B cell (primary cell): ENCODE measurements around the gene NCOA4. TPM values are rescaled to one million over a fixed set of nuclear protein-coding genes. Genes with fewer than 3 reads are reported as not detected.
"Not testable (repeated sequence)": the region's sequence is repeated elsewhere in the genome, so short reads cannot be mapped to it uniquely, and the experiment has no call there.

Experiments
- ATAC-seq: fragments of 200-7000 bp; cut with Tn5 transposase; one replicate; pipeline ENCODE4 v1.10.0; 2021; ENCODE audit warnings: low read depth, mild to moderate bottlenecking, moderate number of reproducible peaks, moderate library complexity
- CTCF ChIA-PET: fragments of 350-600 bp; sonication (Branson Sonifier 250); formaldehyde crosslinking; loops from one replicate; lab custom pipeline; 2021; ENCODE audit warnings: antibody characterized with exemption, inconsistent platforms; lab: Charles Lee
- POLR2A ChIA-PET: fragments of 350-600 bp; sonication (Branson Sonifier 250); formaldehyde crosslinking; loops from one replicate; lab custom pipeline; 2021; ENCODE audit warnings: antibody characterized with exemption; lab: Charles Lee
- DNase-seq: peaks from one replicate; pipeline ENCODE4 v3.0.0; 2013
- H2AFZ ChIP-seq: 2 replicates; pipeline ENCODE4 v1.6.1; 2012; ENCODE audit warnings: mild to moderate bottlenecking, low read depth, low read length; ENCODE audit not compliant: insufficient read depth, poor library complexity, severe bottlenecking
- H3K27ac ChIP-seq, 2 donors: 1 replicate in 1 of 2; 2 replicates in 1 of 2; pipeline ENCODE4 v1.5.1; 2012 to 2013; ENCODE audit warnings: low read length in 2 of 2, mild to moderate bottlenecking in 2 of 2, moderate library complexity in 1 of 2
- H3K27me3 ChIP-seq, 4 experiments: fragments of 200-600 bp in 1 of 4; sonication (generic) in 1 of 4; replicated peaks in 1 of 4; 1 replicate in 2 of 4; 2 replicates in 2 of 4; pipeline versions ENCODE4 v1.6.1 to v1.7.0; 2013 to 2016; ENCODE audit warnings: low read length in 3 of 4, mild to moderate bottlenecking in 2 of 4, mixed read lengths in 1 of 4, moderate library complexity in 1 of 4; ENCODE audit not compliant: insufficient read depth in 4 of 4, control insufficient read depth in 3 of 4; ENCODE audit errors: control extremely low read depth in 1 of 4
- H3K36me3 ChIP-seq, 2 experiments: replicated peaks in 1 of 2; 1 replicate in 1 of 2; 2 replicates in 1 of 2; pipeline versions ENCODE4 v1.6.1 to v1.7.1; 2013; ENCODE audit warnings: low read length in 1 of 2; ENCODE audit not compliant: insufficient read depth in 2 of 2, control insufficient read depth in 1 of 2; ENCODE audit errors: control extremely low read depth in 1 of 2, extremely low read depth in 1 of 2
- H3K4me1 ChIP-seq, 2 donors: fragments of 200-600 bp in 1 of 2; sonication (generic) in 1 of 2; 1 replicate in 1 of 2; 2 replicates in 1 of 2; pipeline versions ENCODE4 v1.5.1 to v1.6.1; 2013 to 2017; ENCODE audit warnings: low read length in 2 of 2; ENCODE audit not compliant: control insufficient read depth in 2 of 2, insufficient read depth in 2 of 2
- H3K4me2 ChIP-seq: replicated peaks from 2 replicates; pipeline ENCODE3; 2012; ENCODE audit warnings: mild to moderate bottlenecking, low read depth, low read length; ENCODE audit not compliant: poor library complexity, severe bottlenecking
- H3K4me3 ChIP-seq, 5 experiments: fragments of 200-600 bp in 1 of 5; sonication (generic) in 1 of 5; 1 replicate in 3 of 5; 2 replicates in 2 of 5; pipeline versions ENCODE4 v1.5.1 to v1.7.0; 2011 to 2016; ENCODE audit warnings: low read length in 4 of 5, mild to moderate bottlenecking in 4 of 5, low read depth in 2 of 5, control low read depth in 1 of 5, moderate library complexity in 1 of 5; ENCODE audit not compliant: insufficient read depth in 1 of 5; ENCODE audit errors: control extremely low read depth in 1 of 5, extremely low read depth in 1 of 5
- H3K79me2 ChIP-seq: fragments of 200-600 bp; sonication (generic); one replicate; pipeline ENCODE4 v1.6.0; 2016; ENCODE audit warnings: low read length; ENCODE audit not compliant: control insufficient read depth, insufficient read depth
- H3K9ac ChIP-seq: fragments of 200-600 bp; sonication (generic); 2 replicates; pipeline ENCODE4 v1.6.1; 2017; ENCODE audit warnings: mild to moderate bottlenecking, low read length, moderate library complexity
- H3K9me3 ChIP-seq, 3 donors: one replicate each; pipeline versions ENCODE4 v1.6.1 to v1.7.1; 2013; ENCODE audit warnings: low read length in 2 of 3; ENCODE audit not compliant: control insufficient read depth in 2 of 3, insufficient read depth in 1 of 3; ENCODE audit errors: control extremely low read depth in 1 of 3
- H4K20me1 ChIP-seq: 2 replicates; pipeline ENCODE4 v1.6.0; 2012; ENCODE audit warnings: mild to moderate bottlenecking, low read length; ENCODE audit not compliant: insufficient read depth, control insufficient read depth, poor library complexity, severe bottlenecking
- H3K27ac Mint-ChIP-seq: one replicate; pipeline ENCODE4 v1.8.0; 2021; ENCODE audit warnings: mixed read lengths
- H3K27me3 Mint-ChIP-seq: one replicate; pipeline ENCODE4 v1.8.0; 2021; ENCODE audit warnings: mixed read lengths
- H3K4me1 Mint-ChIP-seq: one replicate; pipeline ENCODE4 v1.8.0; 2021; ENCODE audit warnings: mixed read lengths
- H3K4me3 Mint-ChIP-seq: one replicate; pipeline ENCODE4 v1.8.0; 2021; ENCODE audit warnings: mixed read lengths
- H3K9me3 Mint-ChIP-seq: one replicate; pipeline ENCODE4 v1.8.0; 2022; ENCODE audit warnings: mixed read lengths; ENCODE audit not compliant: insufficient read depth
- WGBS: methylation state at CpG from one replicate; pipeline ENCODE4 v1.1.5; 2013; ENCODE audit warnings: missing lambda C conversion rate; ENCODE audit not compliant: insufficient coverage; 5-methylcytosine and 5-hydroxymethylcytosine counted together
- intact Hi-C: fragments of 100-400 bp; cut with micrococcal nuclease; formaldehyde crosslinking; loops from one replicate; pipeline ENCODE4 v1.10.0; 2022
- polyA plus RNA-seq: library from polyadenylated mRNA; depleted of rRNA; stranded (reverse); fragments of >200 nt; gene quantifications from 2 replicates; pipeline ENCODE4 v1.2.3, GENCODE V29; 2012
- small RNA-seq: library from RNA; depleted of rRNA; stranded (forward); fragments of <200 nt; gene quantifications from one replicate; pipeline ENCODE3, GENCODE V24; 2012; ENCODE audit warnings: low replicate concordance, low read depth; ENCODE audit not compliant: insufficient read length
- total RNA-seq, 2 donors: library from RNA; stranded (reverse); fragments of 120-200 nt in 1 of 2; gene quantifications; 1 replicate in 1 of 2; 2 replicates in 1 of 2; pipeline versions ENCODE4 v1.2.3 to v1.2.4, GENCODE V29; 2013 to 2022

NCOA4 gene
- total and polyA plus RNA-seq, 2 donors (not counting 1 experiment from before 2014, with no cell fraction given): 27.1 to 69.7 TPM

GRCh38 chr10:45956634-45957033 lies 73.8 kb downstream of the NCOA4 start:
- H3K9me3 ChIP-seq, H3K4me3 Mint-ChIP-seq, H3K36me3 ChIP-seq, H3K4me1 Mint-ChIP-seq, H3K9ac ChIP-seq, ATAC-seq, H3K27ac Mint-ChIP-seq, H3K27me3 ChIP-seq, H3K4me3 ChIP-seq, H3K27me3 Mint-ChIP-seq, H3K4me1 ChIP-seq, CTCF ChIA-PET, H3K9me3 Mint-ChIP-seq, DNase-seq, H3K4me2 ChIP-seq, H2AFZ ChIP-seq, H3K79me2 ChIP-seq, POLR2A ChIA-PET, intact Hi-C loops, H4K20me1 ChIP-seq, H3K27ac ChIP-seq: not testable (repeated sequence)
- WGBS: no CpG with 5 or more reads among the region's 6 CpGs

Small RNA genes lying within 50 kb of the gene (small RNA-seq; reads per million reads assigned to genes)
- not detected for gene SNORA74C-1

Other genes starting within 250 kb of the NCOA4 start
- gene AGAP4, start 183.1 kb downstream of the NCOA4 start, total RNA-seq: 30.0 and 35.4 TPM in 2 replicates
- 23.8 and 25.8 TPM in 2 replicates for gene AGAP4, start 183.1 kb downstream of the NCOA4 start, polyA plus RNA-seq
- gene TIMM23, start 58.1 kb downstream of the NCOA4 start, total RNA-seq: 26.1 and 28.3 TPM in 2 replicates
- gene TIMM23, start 58.1 kb downstream of the NCOA4 start, polyA plus RNA-seq: 21.1 and 21.8 TPM in 2 replicates
- gene MSMB, start 15.6 kb upstream of the NCOA4 start, total RNA-seq: not detected in 2 replicates
- not detected in 2 replicates for gene MSMB, start 15.6 kb upstream of the NCOA4 start, polyA plus RNA-seq